SIG-M5 treated with dmso at 0.1 percent for 504 hours (cell line): ENCODE measurements around the gene MOXD1.

ENCODE experiments used
- DNase-seq: peaks from one replicate; lab custom pipeline; 2025; ENCODE audit not compliant: unreplicated experiment; lab: John Stamatoyannopoulos, UW

The MOXD1 gene

GRCh38 chr6:132400883-132401617, at the start of gene MOXD1:
MOXD1 (minus strand) TSS chr6:132401475; CDS start chr6:132401426, 49 bp downstream.
- DNase-seq, result no peak

DNA sequence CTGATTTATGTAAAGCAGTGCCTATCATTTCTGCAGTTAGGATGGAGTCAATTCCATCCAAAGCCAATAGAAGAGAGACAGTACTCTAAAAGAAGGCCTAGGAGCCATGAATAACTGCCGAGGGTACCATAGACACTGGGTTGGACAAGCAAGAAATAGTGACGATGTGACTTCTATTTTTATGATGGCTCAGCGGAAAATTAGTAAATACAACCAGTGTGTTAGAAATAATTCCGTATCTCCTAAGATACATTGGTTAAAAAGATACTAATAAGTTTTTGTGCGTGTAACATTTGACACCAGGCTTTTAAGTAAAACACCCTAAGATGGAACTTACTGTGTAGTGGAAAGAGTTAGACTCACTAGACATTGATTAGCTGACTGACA, 45.6 kb upstream of the MOXD1 start:
- no peak for DNase-seq

DNA sequence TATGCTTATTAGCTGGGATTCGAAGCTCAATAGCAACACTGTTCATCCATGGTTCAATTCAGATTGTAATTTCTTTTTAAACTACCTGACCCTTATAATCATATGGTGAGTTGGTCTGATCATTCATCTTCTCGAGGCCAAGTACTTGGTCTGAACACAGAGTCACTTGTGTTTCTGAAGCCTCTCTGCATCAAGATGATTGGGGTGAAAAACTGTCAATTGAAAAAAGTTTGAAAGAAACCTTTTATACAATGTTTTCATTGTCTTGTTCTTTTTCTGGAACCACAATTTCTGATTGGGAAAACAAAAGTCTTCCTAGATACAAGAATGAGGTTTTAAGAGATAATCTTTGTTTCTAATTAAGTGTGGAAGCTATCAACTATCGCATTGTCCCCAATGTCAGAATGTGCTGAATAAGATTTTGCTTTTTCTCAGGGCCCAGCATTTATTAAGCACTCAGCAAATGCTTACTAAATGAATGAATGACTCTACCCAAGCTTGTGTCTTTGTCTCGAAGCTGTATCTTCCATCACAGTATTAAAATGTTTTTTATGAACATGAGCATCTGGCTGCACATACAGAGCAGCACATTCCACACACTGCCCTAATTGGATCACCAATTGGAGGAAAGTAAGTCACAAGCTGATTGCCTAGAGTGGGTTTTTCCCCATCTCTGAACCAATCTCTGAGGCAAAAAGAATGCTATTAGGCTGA, 45.0 kb upstream of the MOXD1 start:
- DNase-seq, result no peak

DNA sequence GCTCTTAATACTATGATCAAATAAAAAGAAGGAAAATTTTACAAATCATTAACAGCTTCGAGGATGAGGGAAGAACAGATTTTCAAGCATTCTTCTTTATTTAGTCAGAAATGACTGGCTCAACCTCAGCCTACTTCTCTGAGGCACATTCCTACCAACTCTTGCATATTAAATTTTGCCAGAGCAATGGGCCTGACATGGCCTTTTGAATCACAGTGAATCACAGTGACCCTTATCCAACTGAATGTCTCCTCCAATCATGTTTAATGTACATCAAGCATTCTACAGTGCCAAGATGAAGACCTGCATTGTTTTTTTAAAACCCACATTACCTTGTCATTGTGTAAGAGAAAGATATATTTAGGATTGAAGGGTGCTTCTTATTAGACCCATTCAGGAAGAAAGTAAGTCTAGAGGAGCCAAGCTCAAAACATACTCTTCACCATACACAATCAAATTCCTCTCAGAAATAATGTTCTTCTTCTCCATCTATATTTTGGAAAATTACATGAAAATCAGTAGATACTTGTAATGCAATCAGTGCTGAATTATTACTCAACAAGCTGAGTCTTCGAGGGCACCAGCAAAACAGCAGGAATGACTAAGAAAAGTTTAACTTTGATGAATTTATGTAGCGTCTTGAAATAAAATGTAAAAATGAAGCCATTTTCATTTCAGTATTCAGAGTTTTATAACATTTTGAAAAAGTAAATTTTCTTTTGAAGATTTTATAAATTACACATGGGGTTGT, 44.1 kb upstream of the MOXD1 start:
- no peak for DNase-seq

DNA sequence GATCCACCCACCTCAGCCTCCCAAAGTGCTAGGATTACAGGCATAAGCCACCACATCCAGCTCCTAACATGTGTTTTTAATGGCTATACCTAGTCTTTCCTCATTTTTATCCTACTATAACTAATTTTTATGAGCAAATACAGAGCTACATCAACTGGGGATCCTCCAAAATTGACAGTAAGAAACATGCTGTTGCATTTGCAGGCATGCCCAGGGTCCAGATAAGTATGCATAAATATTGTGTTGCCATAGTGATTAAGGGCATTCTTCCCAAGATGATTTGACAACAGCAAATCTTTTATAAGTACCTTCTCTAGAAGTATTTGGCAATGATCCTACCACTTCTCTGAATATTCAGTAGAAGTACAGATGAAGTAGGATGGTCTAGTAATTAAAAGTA, 41.9 kb upstream of the MOXD1 start:
- no peak for DNase-seq

DNA sequence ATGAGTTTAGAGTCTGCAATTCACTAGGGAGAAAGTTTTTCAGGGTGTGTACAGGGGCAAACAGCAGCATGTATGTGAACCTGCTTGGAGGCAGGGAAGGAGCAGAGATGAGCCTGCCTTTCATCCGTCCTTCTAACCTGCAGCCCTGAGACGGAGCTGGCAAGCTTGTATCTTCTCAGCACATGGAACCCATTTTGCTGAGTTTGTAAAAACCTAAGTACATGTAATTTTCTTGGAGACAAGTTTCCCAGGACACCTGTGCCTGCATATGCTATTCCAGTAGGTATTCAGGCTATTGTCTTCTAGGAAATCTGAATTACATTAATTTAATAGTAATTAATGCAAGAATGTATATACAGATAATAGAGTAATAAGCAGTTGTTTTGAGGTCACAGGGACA, 28.8 kb upstream of the MOXD1 start:
- DNase-seq, result no peak

DNA sequence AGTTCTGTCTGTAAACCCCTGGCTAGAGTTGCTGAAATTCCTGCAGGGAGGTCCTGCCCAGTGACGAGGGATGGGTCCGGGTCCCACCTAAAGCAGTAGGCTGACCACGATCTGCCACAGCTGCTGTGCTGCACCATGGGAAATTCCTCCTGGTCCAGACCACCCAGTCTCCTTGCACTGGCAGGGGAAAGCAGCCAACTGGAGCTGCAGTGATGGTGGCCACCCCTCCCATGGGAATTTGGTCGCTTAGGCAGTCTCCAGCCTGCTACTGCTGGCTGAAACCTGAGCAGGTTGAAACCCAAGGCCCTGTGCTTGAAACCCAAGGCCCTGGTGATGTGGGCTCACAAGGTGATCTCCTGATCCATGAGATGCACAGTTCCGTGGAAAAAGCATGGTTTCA, 23.9 kb upstream of the MOXD1 start:
- DNase-seq, result no peak

- no peak for DNase-seq
Measured at GRCh38 chr6:132423839-132424238, 22.6 kb upstream of the MOXD1 start.

GRCh38 chr6:132418235-132418965, 17.1 kb upstream of the MOXD1 start:
- DNase-seq, result no peak

DNA sequence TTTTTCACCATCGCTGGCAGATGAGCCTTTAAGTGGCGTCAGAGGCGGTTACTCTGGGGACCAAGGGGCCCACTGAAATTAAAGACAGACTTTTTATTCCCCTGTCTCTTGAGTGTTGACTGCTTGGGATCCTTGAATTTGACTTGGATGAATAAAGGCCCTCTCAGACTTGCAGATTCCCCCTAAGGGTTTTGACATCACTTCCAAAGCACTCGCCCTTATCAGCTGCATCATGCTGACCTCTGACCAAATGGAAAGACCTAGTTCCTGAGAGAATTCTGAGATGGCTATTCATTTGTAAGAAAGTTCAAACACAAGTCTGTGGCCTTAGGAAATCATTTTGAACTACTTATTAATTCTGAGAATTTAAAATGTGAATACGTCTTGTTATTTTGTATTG, 13.5 kb upstream of the MOXD1 start:
- DNase-seq, result no peak

DNA sequence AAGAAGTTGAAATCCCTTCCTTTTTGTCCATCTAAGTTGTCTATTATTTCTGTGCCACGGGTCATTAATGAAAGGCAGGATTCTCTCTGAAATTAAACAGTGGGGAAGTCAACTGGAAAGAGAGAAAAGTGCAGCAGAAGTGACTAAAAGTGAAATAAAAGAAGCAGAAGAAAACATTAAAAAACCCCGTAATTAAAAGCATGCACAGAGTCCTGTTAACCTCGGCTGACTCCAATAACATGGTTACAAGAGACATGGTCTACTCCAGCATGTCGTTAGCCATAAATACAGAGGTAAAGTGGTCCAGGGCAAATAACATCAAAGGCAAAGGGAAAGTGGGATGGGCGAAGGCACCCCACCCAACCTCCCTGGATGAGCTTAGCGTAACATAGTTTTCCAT, 13.0 kb upstream of the MOXD1 start:
- DNase-seq, result no peak

- DNase-seq, result no peak
Measured at GRCh38 chr6:132413499-132413802, 12.2 kb upstream of the MOXD1 start.

DNA sequence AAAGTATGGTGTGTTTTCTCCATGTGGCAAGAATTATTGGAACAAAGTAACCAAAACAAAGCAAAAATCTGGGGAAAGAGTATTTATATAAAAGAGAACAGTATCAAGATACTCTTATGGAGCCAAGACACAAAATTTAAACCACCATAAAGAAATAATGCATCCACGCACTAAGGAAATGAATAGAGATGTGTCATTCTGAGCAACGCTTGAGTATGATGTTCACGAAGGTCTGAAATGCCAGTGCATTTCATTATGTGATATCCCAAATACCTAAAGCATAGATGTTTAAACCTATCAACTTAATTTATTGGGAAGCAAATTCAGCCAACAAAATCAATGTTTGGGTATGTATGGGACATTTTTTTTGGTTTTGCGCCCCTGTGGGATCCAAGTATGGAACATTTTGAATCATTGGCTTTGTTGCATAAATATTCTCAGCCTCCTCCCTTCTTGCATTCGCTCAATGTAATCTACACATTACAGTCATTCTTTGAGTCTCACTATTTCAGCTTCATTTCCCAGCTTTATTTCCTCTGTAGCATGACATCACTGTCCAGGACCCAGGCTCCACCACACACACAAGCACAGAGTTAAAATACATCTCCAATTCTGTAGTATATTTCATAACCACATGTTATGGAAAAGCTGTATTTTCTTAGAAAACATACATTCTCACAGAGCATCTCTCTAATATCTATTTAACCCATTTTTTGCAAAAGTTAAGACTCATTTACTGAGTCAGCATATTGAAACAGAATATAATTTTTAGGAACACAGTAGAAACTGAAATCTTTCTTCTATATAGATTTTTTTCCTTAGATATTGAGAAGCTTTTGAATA, 11.6 kb upstream of the MOXD1 start:
- no peak for DNase-seq

GRCh38 chr6:132411296-132411695, 10.0 kb upstream of the MOXD1 start:
- DNase-seq, result no peak

DNA sequence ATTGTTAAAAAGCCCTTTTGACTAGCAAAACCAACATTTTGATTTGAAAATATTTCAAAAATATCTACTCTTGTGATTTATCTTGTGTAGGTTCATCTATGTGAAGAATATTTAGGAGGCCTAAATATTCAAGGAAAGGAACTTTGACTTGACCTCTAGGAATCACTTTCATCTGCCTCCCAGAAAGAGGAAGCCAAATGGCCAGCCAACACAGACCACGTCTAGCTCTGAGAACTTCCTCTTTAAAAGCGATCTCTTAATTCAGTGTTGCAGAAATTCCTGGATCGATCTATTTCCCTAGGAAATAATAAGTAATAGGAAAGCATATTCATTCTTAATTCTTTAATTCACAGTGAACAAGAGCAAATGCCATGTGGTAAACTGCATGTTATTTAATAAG, 9.6 kb upstream of the MOXD1 start:
- no peak for DNase-seq

DNA sequence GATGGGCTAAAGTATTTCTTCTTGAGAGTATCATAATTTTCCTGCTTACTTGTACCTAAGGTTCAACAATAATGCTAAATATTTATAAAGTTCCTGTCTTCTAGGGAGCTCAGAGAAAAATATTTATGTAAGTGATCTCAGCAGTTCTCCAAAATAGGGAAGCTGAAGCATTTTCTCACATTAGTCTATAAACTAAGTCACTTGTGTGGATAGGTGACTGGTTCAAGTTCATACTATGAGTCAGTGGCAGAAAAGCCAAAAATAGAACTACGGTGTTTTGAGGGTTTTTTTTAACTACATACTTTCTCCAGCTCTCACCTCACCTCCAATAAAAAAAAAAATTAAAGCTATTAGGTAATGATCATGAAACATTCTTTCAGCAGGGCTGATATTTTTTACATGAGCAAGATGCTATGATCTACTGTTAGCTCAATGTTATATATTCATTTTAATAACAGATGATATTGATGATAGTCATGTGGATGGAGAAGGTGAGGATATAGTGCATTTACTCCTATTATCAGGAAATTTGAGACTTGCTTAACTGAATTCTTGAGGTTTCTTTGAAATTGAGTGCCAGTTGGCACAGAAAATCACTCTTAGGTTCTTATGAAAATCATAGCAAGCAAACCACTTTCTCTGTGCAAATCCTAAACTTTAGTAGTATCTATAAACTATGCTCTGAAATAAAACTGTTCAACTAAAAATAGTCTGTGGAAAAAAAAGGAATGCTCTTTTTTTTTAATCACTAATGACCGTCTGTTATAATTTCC, 4.1 kb upstream of the MOXD1 start:
- no peak for DNase-seq

DNA sequence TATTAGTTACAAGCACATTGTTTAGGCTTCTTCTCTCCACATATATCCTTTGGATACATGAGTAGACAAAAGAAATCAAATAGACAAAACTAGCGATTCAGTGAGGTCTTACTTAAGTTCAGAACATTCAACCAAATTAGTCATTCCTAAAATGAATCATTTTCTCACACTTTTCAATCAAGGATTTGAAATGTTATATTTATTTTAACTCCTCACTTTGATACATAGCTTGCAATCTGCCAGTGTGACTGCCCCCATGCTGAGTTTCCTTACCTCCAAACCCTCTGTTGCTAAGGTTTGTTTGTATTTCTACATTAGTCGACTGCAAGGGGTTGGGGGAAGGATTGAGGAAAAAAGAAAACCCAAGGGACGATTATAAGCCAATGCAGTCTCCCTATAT, 3.5 kb upstream of the MOXD1 start:
- no peak for DNase-seq

- no peak for DNase-seq
Measured at GRCh38 chr6:132404330-132404729, 3.1 kb upstream of the MOXD1 start.

DNA sequence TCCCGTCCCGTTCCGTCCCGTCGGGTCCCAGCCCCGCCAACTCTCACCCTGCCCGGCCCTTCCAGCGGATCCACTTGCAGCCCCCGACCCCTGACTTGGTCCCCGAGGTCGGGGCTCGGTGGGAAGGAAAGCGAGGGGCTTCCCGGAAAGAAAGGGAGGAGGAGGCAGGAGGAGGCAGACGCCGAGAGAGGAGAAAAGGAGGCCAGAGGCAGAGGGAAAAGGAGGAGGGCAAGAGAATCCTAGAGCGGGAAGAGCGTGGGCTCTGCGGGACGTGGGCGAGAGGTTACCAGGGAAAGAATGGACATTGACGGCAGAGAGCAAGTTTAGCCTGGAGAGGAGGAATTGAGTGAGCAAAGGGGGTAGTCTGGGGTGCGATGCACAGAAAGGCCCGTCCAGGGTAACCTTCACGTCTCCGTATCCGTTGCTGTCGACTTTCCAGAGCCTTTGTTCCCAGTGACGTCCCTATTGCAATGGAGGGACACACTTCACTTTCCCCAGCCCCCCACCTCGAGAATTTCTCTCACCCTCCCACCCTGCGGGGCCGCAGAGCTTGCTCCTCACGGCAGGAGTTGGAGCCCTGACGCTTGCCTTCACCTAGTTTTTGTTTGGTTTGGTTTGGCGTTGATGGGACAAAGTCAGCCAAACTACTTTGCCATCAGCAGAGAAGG, 477 bp upstream of the MOXD1 start:
- no peak for DNase-seq

- DNase-seq, result no peak
Measured at GRCh38 chr6:132400555-132400882, 756 bp downstream of the MOXD1 start.
